GM19463 (cell line): ENCODE results near the gene MYO1C.
"Not testable (repeated sequence)": the region's sequence is repeated elsewhere in the genome, so short reads cannot be mapped to it uniquely, and the experiment has no call there.

Source experiments
- ATAC-seq: cut with Tn5 transposase; IDR thresholded peaks from one replicate; pipeline ENCODE4 v1.9.1; 2021; ENCODE audit warnings: mild to moderate bottlenecking, moderate library complexity; ENCODE audit not compliant: unreplicated experiment

The MYO1C gene

GRCh38 chr17:1492249-1493206 lies at the start of gene MYO1C:
MYO1C (minus strand) TSS chr17:1492686; CDS start chr17:1492487, 199 bp downstream.
- no peak for ATAC-seq

- ATAC-seq = no peak
Measured at GRCh38 chr17:1541367-1541904, 49.0 kb upstream of the MYO1C start.

GRCh38 chr17:1539811-1540210 lies 47.3 kb upstream of the MYO1C start:
- no peak for ATAC-seq

- no peak for ATAC-seq
Measured at GRCh38 chr17:1535737-1536136, 43.3 kb upstream of the MYO1C start.

- ATAC-seq = no peak
Measured at GRCh38 chr17:1533661-1534325, 41.3 kb upstream of the MYO1C start.

- ATAC-seq = no peak
Measured at GRCh38 chr17:1532836-1533602, 40.5 kb upstream of the MYO1C start.

- ATAC-seq = no peak
Measured at GRCh38 chr17:1529863-1530262, 37.4 kb upstream of the MYO1C start.

GRCh38 chr17:1526876-1527275 lies 34.4 kb upstream of the MYO1C start:
- ATAC-seq = not testable (repeated sequence)

- ATAC-seq = no peak
Measured at GRCh38 chr17:1522626-1523025, 30.1 kb upstream of the MYO1C start.

GRCh38 chr17:1521086-1521640 lies 28.7 kb upstream of the MYO1C start:
- no peak for ATAC-seq

GRCh38 chr17:1519678-1520077 lies 27.2 kb upstream of the MYO1C start:
- ATAC-seq = no peak

- no peak for ATAC-seq
Measured at GRCh38 chr17:1518410-1518809, 25.9 kb upstream of the MYO1C start.

- peak; percentile 93 for ATAC-seq
Measured at GRCh38 chr17:1516388-1517161, 24.1 kb upstream of the MYO1C start, which contains the start of gene INPP5K. INPP5K (minus strand) TSS chr17:1516612; CDS start chr17:1516499, 113 bp downstream.

- ATAC-seq = no peak
Measured at GRCh38 chr17:1515640-1516387, 23.3 kb upstream of the MYO1C start.

- ATAC-seq = no peak
Measured at GRCh38 chr17:1512351-1512750, 19.9 kb upstream of the MYO1C start.

GRCh38 chr17:1511756-1512321 lies 19.4 kb upstream of the MYO1C start:
- no peak for ATAC-seq

GRCh38 chr17:1511290-1511689 lies 18.8 kb upstream of the MYO1C start:
- ATAC-seq = no peak

GRCh38 chr17:1509290-1509881 lies 16.9 kb upstream of the MYO1C start:
- ATAC-seq = no peak
